HG03469 (cell line): Measurements from ENCODE around the gene PACRG.
"Not testable (repeated sequence)": the region's sequence is repeated elsewhere in the genome, so short reads cannot be mapped to it uniquely, and the experiment has no call there.

ENCODE experiments used
- ATAC-seq: cut with Tn5 transposase; IDR thresholded peaks from one replicate; pipeline ENCODE4 v1.9.1; 2021; ENCODE audit warnings: mild to moderate bottlenecking, moderate library complexity, moderate number of reproducible peaks; ENCODE audit not compliant: unreplicated experiment

Gene PACRG

DNA sequence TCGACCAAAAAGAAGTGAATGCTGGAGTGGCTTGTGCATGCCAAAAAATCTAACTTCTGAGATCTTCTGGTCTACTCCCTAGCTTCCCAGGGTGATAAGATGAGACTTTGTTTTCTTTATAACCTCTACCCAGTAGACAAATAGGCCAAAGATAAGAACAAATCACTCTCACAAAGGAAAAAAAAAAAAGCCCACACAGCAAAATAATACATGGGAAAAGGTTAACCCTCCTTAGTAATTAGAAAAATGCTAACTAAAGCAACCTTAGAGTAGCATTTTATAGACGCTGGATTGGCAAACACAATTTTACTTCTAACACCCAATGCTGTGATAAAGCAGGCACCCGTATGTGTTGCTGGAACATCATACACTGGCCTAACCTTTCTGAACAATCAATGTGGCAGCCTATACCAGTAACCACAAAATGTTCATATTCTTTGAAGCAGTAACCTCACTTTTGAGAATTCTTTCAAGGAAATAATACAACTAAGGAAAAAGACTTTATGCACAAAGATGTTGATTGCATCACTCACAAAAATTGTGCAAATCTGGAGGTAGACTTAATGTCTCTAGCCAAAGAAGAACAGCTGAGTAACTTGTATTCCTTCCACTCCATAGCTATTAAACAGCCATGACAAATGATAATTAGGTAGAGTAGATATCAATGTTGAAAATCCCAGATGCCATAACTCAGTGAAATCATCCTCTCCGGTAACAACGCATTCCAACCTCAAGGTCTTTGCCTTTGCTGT lies 570.5 kb downstream of the PACRG start:
- ATAC-seq = no peak

- no peak for ATAC-seq
Measured at GRCh38 chr6:163300838-163301237, 573.1 kb downstream of the PACRG start.

- ATAC-seq = no peak
Measured at GRCh38 chr6:163301726-163302635, 574.2 kb downstream of the PACRG start.

DNA sequence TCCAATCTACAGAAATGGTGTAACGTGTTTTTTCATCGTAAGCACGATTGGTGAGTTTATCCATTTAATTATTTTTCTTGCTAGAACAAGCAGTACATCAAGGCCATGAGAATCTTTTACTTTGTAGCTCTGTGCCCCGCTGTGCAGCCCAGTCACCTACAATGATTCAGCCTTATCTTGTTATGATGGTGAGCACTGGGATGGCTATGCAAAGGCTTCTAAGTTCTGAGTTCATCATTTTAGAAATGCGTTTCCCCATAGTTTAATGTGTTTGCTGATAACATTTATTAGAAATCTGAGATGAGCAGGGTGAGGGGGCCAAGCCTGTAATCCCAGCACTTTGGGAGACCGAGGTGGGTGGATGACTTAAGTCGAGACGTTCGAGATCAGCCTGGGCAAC lies 575.0 kb downstream of the PACRG start:
- no peak for ATAC-seq

DNA sequence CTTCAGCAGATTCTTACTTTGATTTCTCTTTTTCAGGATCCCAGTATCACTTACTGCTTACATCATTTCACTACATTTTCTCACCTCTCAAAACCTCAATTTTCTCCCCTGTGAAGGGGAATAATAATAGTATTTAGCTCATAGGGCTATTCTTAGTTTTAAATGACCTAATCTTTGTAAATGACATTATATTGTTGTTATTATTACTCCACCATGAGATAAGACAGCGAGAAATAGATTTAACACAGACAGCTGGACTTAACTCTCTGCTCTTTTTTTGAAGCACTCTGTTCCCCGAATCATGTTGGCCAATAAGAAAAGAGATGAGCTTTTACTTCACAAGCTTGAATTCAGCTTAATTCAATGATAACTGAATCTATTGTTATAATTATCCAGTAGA lies 578.2 kb downstream of the PACRG start:
- no peak for ATAC-seq

- no peak for ATAC-seq
Measured at GRCh38 chr6:163308629-163309440, 581.1 kb downstream of the PACRG start.

GRCh38 chr6:163309491-163310026 lies 581.8 kb downstream of the PACRG start:
- ATAC-seq = no peak

DNA sequence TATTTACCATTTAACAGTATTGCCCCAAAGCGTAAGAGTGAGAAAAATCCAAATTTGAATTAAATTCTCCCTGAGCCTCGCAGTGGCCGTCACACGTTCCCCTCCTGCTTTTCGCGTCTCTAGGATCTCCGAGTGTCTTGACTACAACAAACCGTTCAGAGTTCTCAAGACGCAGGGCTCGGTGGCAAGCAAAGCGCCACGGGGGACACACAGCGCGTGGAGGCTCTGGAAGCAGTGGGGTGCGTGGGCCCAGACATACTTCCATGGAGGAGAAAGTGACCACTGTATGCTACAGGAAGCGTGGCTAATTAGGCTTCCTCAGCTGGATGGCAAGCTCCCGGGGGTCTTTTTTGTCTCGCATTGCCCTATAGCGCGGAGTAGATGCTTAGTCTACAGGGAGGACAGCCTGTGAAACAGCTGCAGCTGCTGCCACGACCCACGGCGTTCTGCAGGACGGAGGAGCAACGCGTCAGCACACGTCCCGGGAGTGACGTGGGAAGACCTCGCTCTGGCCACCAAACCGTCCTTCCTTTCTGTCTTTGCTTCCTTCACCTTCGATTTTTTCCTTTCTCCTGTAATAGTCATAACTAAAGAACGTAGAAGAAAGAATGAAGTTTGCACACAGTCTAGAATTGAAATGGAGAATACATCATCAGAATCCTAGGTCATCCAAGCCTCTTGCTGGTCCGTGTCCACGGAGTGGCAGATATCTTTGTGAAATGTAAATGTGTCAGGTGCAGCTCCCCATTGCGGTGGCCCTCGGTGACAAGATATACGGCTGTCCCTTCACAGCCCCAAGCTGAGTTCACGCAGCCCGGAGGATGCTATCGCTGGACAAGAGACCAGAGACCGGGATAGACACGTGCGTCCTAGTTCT lies 582.6 kb downstream of the PACRG start:
- no peak for ATAC-seq

DNA sequence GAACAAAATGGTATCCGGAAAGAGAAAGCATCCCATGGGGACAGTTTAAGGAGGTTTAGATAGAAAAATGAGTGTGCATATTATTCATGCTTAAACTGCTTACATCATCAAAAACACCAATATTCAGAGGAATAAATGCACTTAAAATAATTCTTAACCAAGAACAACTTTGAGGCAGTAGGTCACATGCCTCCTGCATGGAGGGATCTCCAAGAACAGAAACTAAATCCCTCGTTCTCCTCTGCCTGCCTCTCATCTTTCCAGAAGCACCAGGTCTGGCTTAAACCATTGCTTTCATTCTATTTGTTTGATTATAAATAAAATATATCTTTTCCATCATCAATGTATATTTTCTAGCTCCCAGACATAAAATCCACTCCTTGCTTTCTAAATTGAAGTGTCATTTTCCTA lies 583.2 kb downstream of the PACRG start:
- no peak for ATAC-seq

- no peak for ATAC-seq
Measured at GRCh38 chr6:163311830-163312229, 584.1 kb downstream of the PACRG start.

DNA sequence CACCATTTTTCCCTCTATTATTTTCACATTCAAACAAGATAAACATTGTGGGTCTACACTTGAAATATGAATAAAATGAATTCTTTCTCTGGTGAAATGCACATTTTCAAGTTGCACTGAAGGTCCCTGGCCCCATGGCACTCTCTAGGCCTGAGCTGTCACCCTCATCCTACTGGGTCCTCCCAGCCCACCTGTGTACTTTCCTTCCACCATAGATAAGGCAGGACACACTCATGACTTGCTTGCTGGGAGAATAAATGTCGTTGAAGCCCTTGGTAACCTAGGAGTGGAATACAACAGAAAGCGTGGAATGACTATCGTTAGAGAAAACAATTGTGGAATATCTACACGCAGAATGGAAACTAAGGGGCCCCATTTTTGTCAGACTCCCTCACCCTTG lies 585.8 kb downstream of the PACRG start:
- no peak for ATAC-seq

GRCh38 chr6:163313981-163314380 lies 586.2 kb downstream of the PACRG start:
- no peak for ATAC-seq

DNA sequence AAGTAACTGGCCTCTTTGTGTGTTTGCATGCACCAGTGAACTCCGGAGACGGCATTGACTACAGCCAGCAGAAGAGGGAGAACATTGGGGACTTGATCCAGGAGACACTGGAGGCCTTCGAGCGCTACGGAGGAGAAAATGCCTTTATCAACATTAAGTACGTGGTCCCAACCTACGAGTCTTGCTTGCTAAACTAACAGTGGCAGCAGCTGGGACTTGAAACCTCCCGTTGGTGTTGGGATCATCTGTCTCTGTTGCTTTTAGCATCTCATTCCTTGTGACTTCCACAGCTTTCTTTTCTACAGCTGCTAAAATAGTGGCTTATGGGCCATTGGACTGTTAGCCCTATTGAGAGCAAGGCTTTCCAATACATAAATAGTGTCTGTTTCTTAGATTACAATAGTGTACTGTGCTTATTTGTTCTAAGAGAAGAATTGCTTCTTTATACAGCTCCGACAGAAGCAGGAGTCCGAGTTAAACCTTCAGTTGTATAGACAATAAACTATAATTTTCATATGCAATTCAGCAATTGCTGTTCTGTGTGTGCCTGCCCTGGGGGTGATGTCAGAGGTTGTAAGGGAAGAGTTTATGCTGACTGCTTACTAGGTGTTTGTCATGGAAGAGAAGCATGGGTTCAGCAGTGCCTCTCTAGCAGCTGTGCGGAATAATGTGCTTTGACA lies 587.2 kb downstream of the PACRG start:
- no peak for ATAC-seq

DNA sequence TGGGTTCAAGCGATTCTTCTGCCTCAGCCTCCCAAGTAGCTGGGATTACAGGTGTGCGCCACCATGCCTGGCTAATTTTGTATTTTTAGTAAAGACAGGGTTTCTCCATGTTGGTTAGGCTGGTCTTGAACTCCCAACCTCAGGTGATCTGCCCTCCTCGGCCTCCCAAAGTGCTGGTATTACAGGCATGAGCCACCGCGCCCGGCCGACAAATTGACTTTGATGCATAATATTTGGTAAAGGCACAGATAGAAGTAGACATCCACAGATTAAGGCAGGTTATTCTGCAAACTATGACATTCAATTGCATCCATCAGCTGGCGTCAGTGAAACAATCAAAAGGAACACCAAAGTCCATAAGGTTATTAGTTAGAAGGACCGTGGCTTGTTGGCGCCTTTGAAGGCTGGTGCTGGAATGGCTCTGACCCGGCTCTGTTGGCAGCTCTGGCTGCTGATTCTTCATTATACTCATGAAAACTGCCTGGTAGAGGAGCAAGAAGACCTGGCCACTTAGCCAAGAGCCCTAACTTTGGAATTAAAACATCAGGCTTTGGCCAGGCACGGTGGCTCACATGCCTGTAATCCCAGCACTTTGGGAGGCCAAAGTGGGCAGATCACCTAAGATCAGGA lies 589.2 kb downstream of the PACRG start:
- ATAC-seq = not testable (repeated sequence)

GRCh38 chr6:163318071-163318786 lies 590.5 kb downstream of the PACRG start:
- ATAC-seq = no peak

GRCh38 chr6:163319609-163320366 lies 592.0 kb downstream of the PACRG start:
- ATAC-seq = no peak

DNA sequence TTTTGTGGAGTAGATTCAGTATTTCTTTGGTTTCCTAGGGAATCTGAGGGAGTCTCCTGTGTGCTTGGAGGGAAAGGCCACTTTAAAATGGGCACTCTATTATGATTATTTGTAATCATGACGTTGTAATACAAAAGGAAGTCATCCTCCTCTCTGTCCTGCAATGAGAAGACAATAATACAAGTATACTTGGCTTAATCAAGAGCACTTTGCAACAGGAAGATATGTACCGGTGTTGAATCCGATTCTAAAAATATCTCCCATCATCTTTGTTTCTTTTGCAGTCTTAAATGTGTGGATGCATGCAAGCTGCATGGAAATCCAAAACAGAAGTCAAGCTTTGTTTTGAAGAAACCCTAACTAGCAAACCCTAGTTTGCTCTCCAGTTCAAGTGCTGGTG lies 592.6 kb downstream of the PACRG start:
- ATAC-seq = no peak

DNA sequence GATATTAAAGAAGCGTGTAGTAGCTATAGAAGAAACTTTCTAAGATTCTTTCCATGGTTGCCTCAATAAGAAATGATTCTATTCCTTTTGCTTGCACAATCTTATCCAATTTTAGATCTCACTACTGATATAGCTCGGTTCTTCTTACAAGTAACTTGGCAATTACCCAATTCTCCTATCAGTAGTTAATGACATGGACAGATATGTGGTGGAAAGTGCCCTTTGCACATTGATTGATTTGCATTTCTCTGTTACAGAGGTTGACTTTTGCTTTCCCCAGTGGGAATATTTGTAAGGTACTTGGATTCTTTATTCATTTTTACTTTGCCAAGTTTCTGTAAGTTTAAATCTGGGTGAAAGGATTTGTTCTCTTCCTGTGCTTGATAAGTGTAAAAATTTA lies 593.0 kb downstream of the PACRG start:
- ATAC-seq = no peak
